Measurements from ENCODE around the gene C6orf47.

C6orf47 gene

DNA sequence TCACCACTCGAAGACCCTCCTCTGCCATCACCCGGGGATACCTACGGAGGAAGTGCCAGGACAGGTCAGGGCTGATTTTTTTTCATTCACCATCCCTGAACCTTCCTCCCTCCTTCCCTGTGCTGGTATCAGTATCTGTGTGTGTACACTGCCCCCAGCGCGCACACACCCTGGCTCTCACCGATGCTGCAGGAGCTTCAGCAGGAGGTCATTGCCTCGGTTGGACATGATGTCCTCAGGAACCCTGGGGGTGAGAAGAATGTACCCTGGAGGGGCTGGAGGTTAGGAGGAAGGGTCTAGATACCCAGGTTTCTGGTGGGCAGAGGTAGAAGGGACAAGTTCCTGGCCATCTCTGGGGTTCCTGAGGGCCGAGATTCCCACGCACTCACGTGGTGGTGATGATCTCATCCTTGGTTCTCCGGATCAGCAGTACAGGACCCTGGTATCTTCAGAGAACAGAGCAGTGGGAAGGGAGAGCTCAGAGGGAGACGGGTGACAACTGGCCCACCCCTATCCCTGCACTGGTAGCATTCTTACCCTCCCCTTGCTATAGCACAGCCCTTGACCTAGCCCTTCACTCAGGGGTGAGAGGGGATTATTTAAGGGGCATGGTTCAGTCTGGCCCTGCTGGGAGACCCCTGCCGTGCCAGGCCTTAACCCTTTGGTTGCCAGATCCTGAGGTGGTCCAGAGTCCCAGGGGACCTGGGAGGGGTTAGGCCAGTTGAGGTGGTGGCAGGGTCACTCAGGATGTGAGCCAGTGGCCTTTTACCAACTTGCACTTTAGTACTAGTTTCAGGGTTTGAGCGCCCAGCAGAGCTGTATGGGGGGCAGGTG lies 27.5 kb upstream of the C6orf47 start:
- DNase-seq (ENCODE audit: low read depth, low spot score), result no peak

DNA sequence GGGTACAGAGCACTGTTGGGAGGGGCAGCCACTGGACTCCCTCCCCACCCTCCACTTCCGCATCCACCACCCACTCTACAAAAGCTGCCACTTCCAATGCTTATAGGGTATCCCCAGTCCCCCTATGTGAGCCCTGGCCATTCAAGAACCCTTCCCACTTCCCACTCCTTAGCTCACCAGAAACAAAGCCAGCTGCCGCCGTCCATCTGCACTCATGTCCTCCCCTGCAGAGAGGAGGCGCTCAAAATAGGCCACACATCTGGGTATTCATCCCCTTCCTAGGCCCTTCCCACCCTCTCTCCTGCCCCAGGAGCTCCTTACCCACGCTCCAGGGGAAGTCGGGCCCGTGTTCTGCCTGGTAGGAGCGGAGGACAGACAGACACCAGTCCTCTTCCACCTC lies 26.7 kb upstream of the C6orf47 start:
- no peak for DNase-seq (ENCODE audit: low read depth, low spot score)

DNA sequence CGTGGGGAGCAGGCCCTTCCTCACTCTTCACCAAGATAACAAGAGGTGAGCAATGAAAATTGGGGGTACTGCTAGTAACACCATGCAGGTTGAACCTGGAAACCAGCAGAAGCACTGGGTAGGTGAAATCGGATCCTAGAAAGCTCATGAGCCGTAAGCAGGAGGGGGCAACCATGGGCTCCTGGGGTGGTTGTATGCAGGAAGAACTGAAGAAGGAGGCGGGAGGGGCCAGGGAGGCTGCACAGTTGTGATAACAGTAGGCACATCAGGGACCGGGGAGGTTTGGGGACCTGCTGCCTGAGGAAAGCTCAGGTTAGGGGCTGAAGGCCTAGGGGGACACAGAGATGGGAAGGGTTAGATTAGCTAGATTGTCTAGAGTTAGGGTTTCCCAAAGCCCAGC lies 25.9 kb upstream of the C6orf47 start:
- DNase-seq (ENCODE audit: low read depth, low spot score), result no peak

DNA sequence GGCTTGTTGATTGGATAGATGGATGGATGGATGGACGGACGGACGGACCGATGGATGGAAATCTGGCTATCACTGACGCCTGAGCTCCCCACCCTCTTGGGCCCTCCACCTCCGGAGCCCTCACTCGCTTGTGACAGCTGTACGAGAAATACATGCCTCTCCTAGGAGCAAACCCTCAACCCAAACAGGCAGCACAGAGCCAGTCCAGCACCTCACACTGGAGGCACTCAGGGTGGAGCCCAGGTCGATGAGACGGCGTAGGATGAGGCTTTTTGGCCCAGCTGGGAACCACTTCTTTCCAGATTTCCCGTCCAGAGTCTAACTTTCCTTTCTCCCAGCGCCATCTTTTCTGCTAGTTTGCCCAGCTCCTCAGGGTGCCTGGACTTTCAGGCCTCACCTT lies 23.0 kb upstream of the C6orf47 start:
- no peak for DNase-seq (ENCODE audit: low read depth, low spot score)

DNA sequence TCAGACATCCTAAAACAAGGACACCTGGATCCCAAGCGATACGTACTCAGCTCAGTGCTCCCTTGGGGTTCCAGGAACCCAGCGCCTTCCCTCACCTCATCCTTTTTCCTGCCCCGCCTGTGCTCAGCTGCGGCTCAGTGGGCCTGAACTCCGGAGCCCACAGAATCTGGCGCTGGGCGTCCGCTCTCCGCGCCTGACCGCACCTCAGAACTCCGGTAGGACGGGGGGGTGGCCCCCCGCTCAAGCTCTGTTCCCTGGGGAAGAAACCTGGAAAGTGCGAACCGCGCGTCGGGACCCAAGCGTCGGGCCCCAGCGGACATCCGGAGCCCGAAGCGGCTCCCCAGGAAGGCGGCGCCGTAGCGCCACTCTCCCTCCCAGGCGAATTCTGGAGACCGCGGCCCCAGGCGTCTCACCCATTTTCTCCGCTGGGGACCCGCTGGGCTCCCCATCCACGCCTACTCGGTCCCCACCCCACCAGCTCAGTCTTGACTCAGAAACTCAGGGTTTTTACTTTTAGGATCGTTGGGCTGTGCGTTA lies 20.6 kb upstream of the C6orf47 start:
- no peak for DNase-seq (ENCODE audit: low read depth, low spot score)

DNA sequence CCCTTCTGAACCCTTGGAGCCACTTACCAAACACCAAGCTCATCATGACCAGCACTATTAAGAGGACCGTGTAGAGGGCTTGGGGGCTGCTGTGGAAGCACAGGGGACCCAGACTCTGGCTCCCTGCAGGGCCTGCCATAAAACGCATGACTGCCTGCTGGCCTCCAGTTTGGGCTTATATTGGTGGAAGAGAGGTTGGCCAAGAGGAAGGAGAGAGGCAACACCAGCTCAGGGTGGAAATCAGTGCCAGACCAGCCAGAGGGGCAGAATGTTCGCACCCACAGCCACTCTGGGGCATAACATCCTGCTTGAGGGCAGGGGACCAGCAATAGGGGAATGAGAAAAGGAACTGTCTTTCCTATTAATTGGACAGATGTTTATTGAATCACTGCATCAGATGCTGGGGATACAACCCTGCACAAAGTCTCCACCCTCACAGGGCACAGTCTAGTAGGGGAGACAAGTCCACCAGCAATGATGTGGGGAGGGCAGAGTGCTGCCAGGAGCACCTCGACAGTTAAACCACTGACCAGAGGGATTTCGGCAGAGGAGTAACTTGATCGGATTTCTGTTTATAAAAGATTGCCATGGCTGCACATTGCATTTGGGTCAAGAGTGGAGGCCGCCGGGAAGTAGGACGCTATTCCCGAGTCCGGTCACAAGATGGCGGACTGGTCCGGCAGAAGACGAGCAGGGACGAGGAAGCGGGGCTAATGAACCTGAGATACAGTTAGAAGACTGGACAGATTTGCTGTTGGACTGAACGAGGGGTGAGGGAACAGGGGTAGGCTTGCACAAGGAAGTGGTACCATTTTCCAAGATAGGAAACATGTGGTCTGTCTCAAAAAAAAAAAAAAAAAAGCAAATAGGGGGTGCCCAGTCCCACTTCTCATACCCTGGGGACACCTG lies 19.9 kb upstream of the C6orf47 start, which contains the start of gene LY6G5C:
TSS of gene LY6G5C (minus strand) at position 842 of the 909 bp plus-strand sequence. CDS start at position 148, 694 bp downstream.
- peak; percentile 79 for DNase-seq (ENCODE audit: low read depth, low spot score)

DNA sequence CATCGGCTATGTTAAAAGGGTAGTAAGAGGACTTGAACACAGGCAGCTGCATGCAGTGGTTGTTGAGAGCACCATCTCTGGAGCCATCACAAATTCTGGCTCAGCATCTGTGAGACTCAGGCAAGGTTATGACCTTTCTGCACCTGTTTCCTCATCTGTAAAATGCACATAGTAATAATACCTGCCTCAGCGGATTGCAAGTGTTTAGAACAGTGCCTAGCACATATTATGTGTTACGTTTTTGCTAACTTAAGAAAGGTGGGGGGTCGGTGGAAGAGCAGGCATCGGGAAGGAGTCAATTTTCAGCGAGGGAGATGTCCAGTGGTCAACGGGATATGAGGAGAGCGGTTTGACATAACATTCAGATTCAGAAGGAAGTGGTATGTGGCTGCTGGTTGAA lies 17.4 kb upstream of the C6orf47 start:
- no peak for DNase-seq (ENCODE audit: low read depth, low spot score)

DNA sequence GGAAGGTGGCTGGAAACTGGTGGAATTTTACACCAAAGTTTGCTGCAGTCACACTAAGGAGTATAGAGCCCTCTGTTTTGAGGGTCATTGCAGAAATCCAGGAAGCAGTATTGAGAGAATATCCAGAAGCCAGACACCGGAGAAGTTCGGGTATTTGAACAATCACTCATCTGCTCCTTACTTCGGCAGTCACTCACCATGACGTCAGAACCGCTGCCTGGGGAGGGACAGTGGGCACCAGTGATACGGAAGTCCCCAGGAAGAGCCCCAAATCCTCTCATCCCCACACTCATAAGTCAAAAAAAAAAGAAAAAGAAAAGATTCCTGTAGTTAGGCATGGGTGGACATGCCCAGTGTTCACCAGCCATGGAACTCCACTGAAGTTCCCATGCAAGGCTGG lies 16.3 kb upstream of the C6orf47 start:
- DNase-seq (ENCODE audit: low read depth, low spot score), result no peak

DNA sequence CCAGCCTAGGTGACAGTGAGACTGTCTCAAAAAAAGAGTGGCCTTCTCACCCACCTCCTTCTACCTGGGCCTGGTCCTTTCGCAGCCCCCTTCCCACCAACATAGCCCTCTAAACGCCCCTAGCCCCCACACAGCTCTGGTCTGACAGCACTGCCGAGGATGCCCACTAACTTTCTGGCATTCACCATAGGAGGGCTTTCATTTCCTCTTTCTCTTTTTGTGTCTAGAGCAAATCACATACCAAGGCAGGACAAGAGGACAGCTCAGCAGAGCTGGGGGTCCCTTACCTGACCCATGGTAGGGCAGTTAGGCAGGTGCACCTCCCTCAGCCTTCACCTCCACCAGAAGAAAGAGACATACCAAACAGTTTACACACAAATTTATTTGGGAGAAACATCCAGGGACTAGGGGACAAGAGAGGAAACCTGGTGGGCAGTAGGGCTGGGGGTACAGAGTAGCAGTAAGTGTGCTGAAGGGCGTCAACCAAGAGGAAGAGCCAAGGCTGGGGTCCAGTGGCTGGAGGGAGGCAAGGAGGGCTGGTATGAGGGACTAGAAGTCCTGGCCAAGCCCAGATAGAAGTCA lies 15.8 kb upstream of the C6orf47 start:
- no peak for DNase-seq (ENCODE audit: low read depth, low spot score)

DNA sequence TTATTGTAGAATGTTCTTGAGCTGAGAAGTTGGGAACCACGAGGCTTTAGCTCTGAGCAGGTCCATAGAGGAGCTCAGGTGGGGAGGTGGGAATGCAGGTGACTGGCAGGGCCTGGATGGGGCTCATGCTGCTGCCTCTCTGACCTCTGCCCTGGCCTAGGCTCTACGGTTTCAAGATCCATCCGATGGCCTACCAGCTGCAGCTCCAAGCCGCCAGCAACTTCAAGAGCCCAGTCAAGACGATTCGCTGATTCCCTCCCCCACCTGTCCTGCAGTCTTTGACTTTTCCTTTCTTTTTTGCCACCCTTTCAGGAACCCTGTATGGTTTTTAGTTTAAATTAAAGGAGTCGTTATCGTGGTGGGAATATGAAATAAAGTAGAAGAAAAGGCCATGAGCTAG lies 9.1 kb upstream of the C6orf47 start, which contains the start of gene LY6G5B:
TSS of gene LY6G5B (plus strand) at position 301 of the 400 bp plus-strand sequence. CDS start 975 bp downstream, outside the sequence.
- no peak for DNase-seq (ENCODE audit: low read depth, low spot score)

DNA sequence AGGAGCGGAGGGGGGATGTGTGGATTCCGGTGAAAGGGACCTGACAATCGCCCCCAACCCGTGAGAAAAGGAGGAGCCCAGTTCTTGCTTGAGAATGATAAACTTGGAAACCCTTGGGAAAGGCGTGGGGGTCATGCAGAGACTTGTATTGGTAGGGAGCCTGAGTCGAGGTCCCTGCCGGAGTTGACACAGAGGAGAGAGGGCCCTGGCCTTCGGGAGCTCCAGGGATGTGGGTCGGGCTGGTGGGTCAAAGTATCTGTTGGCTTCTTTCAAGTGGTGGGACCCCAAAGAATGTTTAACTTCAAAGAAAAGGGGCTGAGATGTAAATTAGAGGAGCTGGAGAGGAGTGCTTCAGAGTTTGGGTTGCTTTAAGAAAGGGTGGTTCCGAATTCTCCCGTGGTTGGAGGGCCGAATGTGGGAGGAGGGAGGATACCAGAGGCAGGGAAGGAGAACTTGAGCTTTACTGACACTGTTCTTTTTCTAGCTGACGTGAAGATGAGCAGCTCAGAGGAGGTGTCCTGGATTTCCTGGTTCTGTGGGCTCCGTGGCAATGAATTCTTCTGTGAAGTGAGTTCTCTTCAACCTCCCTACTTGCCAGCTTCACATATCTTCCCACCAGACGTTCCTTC lies 5.9 kb upstream of the C6orf47 start:
- DNase-seq (ENCODE audit: low read depth, low spot score), result no peak

DNA sequence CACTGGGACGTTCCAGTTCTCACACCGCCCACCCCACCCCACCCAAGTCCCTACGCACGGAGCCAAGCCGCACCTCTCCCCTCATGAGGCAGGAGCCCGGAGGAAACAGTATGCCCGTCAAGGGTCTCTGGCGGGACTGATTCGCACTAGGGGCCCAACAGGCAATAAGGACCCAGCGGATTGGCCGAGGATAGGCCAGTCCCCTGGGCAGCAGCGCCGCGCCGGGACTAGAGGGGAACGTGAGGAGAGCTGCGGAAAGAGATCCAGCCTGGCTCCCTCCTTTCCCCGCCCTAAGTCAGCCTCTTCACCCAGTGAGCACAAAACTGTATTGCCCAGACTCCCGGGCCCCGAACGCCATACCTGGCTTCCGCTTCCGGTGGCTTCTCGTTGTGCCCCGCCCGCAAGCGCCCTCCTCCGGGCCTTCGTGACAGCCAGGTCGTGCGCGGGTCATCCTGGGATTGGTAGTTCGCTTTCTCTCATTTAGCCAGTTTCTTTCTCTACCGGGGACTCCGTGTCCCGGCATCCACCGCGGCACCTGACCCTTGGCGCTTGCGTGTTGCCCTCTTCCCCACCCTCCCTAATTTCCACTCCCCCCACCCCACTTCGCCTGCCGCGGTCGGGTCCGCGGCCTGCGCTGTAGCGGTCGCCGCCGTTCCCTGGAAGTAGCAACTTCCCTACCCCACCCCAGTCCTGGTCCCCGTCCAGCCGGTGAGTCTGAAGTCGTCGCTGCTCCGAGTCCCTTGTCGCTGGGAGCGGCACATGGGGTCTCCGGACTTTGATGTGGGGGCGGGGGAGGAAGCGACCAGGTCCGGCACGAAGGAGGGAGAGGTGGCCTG lies 5.1 kb upstream of the C6orf47 start, which contains the start of gene CSNK2B:
TSS of gene CSNK2B (plus strand) at position 580 of the 836 bp plus-strand sequence. CDS start 752 bp downstream, outside the sequence.
- DNase-seq (ENCODE audit: low read depth, low spot score), result peak; percentile 90

DNA sequence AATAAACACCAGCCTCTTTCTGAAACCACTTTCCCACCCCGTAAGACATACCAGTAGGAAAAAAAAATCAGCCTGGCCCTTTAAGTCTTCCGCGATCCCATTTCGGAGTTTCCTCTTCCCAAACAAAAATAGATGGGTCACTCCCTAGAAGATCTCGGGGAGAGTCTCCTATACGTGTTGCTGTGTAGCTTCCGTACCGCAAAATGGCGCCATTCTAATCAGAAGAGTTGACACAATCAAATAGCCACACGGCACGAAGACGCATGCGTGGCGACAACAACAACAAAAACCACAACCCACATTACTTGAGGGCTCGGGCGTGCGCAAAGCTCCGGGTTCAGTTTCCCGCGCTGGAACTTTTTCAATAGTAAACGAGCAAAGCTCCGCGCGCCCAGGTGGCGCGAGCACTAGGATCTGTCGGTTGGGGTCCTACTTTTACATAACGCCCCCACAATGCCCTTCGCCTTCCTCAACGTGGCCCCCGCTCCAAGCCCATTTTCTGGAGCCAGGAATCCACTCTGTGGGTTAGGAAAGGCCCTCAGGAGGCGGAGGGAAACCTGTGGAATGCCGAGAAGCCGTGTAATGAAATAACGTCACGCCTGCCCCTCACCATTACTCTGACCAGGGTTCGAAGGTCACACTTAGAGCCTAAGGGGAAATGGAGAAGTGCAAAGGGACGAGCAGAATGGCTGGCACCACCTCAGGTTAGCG lies 4.4 kb upstream of the C6orf47 start, which contains the start of gene GPANK1:
TSS of gene GPANK1 (minus strand) at position 208 of the 711 bp plus-strand sequence. CDS start 519 bp downstream, outside the sequence.
- peak; percentile 82 for DNase-seq (ENCODE audit: low read depth, low spot score)

DNA sequence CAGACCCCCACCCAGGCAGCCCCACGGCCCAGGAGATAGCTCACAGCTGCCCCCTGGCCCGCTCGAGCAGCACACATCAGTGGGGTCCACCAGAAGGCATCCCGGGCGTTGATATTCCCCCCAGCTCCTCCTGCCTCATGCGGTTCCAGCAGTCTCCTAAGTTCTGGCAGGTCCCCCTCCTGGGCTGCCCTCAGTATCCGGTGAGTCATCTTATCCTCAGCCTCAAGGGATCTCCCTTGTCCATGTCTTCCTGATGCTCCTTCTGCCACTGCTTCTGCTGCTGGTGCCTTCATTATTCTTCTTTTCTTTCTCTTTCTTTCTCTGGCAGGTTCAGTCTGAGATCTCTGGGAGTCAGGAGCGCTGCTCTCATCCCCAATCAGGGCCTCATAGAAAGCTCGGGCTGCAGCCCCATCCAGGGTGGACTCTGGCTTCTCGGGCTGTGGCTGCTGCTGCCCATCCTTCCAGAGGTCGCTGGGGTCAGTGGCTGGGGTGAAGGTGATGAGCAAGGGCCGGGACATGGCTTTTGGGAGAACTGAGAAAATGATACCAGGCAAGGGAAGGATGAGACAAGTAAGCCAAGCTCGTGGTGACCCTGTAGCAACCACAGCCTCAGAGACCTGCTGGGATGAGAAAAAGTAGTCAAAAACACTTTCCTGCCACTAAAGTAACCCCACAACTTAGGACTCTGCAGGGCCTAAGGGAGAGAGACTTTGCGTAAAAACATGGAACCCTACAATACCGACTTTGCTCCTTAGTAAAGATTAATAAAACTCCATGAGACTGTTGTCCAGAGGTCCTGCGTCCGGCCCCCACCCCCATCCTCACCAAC lies 3.6 kb upstream of the C6orf47 start:
- no peak for DNase-seq (ENCODE audit: low read depth, low spot score)

DNA sequence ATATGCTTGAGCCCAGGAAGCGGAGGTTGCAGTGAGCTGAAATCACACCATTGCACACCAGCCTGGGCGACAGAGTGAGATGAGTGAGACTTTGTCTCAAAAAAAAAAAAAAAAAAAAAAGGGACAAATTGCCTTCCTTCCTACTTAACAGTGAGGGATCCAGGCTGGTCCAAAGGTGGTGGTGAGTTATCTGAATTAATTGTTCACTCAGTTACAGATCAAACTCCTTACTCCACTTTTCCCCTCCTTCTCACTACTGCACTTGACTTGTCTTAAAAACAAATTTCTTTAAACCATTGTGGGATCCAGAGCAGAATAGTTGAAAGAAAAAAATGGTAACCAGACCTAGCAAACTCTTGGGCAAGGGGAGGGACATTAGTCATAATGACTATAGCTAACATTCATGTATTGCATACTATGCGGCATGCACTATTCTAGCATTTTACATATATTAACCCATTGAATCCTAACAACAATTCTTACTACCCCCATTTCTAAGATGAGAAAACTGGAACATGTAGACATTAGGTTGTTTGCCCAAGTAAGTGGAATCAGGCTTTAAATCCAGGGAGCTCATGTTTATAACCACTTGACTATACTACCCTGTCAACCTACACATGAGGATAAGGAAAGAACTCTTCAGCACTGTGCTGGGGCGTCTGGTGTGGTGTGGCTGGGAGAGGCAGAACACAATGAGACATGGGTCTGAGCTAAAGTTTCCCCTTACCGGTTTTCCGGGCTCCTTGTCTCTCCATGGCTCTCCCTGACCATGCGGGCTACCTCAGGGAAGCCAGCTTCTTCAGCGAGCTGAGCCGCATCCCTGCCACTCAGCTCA lies 2.8 kb upstream of the C6orf47 start:
- no peak for DNase-seq (ENCODE audit: low read depth, low spot score)

DNA sequence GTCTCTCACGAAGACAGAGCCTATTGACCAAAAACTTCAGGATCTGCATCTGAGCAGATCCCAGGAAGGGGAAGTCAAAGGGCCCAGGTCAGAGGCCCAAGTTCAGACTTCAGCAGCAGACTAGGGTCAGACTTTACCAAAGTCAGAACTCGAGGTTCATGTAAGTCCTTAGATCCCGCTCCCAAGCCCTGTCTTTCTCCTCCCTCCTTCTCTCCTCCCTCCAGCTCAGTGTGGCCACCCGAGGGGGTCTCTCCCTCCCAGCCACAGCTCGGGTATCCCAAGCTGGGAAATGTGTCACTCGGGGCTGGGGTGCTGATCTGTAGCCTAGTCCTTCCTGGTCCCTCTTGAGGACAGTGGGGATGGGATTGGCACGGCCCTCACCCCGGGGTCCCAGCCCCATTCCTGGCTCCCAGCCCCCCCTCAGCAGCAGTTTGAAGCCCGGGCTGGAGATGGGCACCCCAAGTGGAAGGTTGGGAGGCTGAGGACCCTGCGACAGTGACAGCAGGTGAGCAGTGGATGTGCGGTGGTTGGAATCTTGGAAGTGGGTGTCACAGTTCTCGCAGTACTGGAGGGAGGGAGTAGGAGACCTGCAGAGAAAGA lies 1.6 kb upstream of the C6orf47 start:
- DNase-seq (ENCODE audit: low read depth, low spot score), result no peak

Measured in brain pericyte (primary cell).